ENCODE data around the gene CEP72. TPM values are rescaled to one million over a fixed set of nuclear protein-coding genes. Genes with fewer than 3 reads are reported as not detected.

CEP72 gene
- total and polyA plus RNA-seq, 4 donors: 1.3 to 5.9 (median 2.6) TPM

GRCh38 chr5:670396-671270 is 58.5 kb downstream of the CEP72 start (continued):
- TF ChIP-seq REST (IDR thresholded peaks at IDR 0.05) (no peak), FOXA1 (IDR thresholded peaks at IDR 0.05) (no peak), GABPA (IDR thresholded peaks at IDR 0.05 in 1 of 2, conservative IDR thresholded peaks at IDR 0.05 in 1 of 2) (no peak), MAX (IDR thresholded peaks at IDR 0.05) (no peak)

GRCh38 chr5:671459-672328 is 59.6 kb downstream of the CEP72 start:
- H3K27me3 ChIP-seq (ENCODE audit: control insufficient read depth in 4 of 4, insufficient read depth in 4 of 4, low read length in 3 of 4): no peaks in the 10 kb centered on the region
- H3K36me3 ChIP-seq (ENCODE audit: control insufficient read depth in 4 of 4, insufficient read depth in 3 of 4, low read depth in 1 of 4, low read length in 3 of 4): peaks cover 0 to 6% (median 0%) of the 10 kb centered on the region in 4 donors
- H3K9ac ChIP-seq (ENCODE audit: low read depth in 1 of 2, low read length in 2 of 2): no peak overlapping the region
- H3K9me3 ChIP-seq (ENCODE audit: control insufficient read depth in 4 of 4, low read length in 3 of 4): no peaks in the 10 kb centered on the region
- peak overlapping the region; percentile 58 to 64 for H3K27ac ChIP-seq (ENCODE audit: low read depth in 1 of 2, low read length in 2 of 2)
- H3K4me3 ChIP-seq (ENCODE audit: low read depth in 1 of 3, low read length in 3 of 3): peak overlapping the region in 2 of 3 donors; percentile 30 to 34
- DNase-seq (ENCODE audit: low spot score): peak; percentile 70
- WGBS: 12% methylated on average over 27 of the region's 27 CpGs
- peak; percentile 71 for TF ChIP-seq HNF4A (conservative IDR thresholded peaks at IDR 0.05)
- TF ChIP-seq RAD21 (IDR thresholded peaks at IDR 0.05): peak; percentile 94 to 95
- peak; percentile 39 for TF ChIP-seq NR2F2 (IDR thresholded peaks at IDR 0.05)
- no peak for TF ChIP-seq ATF3 (IDR thresholded peaks at IDR 0.05)
- peak in 1 of 2 donors; percentile 21 for TF ChIP-seq GABPA (IDR thresholded peaks at IDR 0.05 in 1 of 2, conservative IDR thresholded peaks at IDR 0.05 in 1 of 2)
- no peak for TF ChIP-seq FOXA1 (IDR thresholded peaks at IDR 0.05)
- peak; percentile 56 to 70 for TF ChIP-seq RXRA (IDR thresholded peaks at IDR 0.05)
- TF ChIP-seq CTCF (IDR thresholded peaks at IDR 0.05; ENCODE audit: low read depth, low read length, missing input control): peak; percentile 90
- TF ChIP-seq SP1 (IDR thresholded peaks at IDR 0.05): peak; percentile 50
- TF ChIP-seq FOXA2 (IDR thresholded peaks at IDR 0.05): no peak
- H3K4me1 ChIP-seq (ENCODE audit: control insufficient read depth in 4 of 4, insufficient read depth in 4 of 4, low read length in 3 of 4): peaks cover 33 to 54% (median 48%) of the 10 kb centered on the region in 4 donors
